Mesendoderm (in vitro differentiated cells): Measurements from ENCODE around the gene SEC14L1.
A peak's percentile ranks its signal among the peaks of the same experiment; 100 is the strongest.

Experiments
- DNase-seq: peaks from one replicate; pipeline ENCODE4 v3.0.0; 2013
- H2AK5ac ChIP-seq: 2 replicates; pipeline ENCODE4 v1.6.1; 2013; ENCODE audit warnings: low read length, inconsistent platforms
- H2BK120ac ChIP-seq: 2 replicates; pipeline ENCODE4 v1.6.1; 2013; ENCODE audit warnings: low read depth, mild to moderate bottlenecking, low read length, moderate library complexity, mixed read lengths
- H2BK15ac ChIP-seq: replicated peaks from 2 replicates; pipeline ENCODE4 v1.6.1; 2013; ENCODE audit warnings: low read depth, mild to moderate bottlenecking, moderate library complexity
- H2BK5ac ChIP-seq: 2 replicates; pipeline ENCODE4 v1.6.1; 2013; ENCODE audit warnings: low read length, inconsistent platforms
- H3K18ac ChIP-seq: 2 replicates; pipeline ENCODE4 v1.6.1; 2013; ENCODE audit warnings: mild to moderate bottlenecking, low read length, mixed read lengths
- H3K23ac ChIP-seq: one replicate; pipeline ENCODE4 v1.6.1; 2013; ENCODE audit warnings: low read length
- H3K27ac ChIP-seq: 2 replicates; pipeline ENCODE4 v1.5.1; 2013; ENCODE audit warnings: low read depth, mild to moderate bottlenecking, inconsistent platforms, low read length, moderate library complexity
- H3K27me3 ChIP-seq: 2 replicates; pipeline ENCODE4 v1.6.1; 2013; ENCODE audit warnings: low read length, control low read depth, mild to moderate bottlenecking, inconsistent platforms; ENCODE audit not compliant: insufficient read depth, poor library complexity
- H3K36me3 ChIP-seq: 2 replicates; pipeline ENCODE4 v1.6.1; 2013; ENCODE audit warnings: low read length, inconsistent platforms; ENCODE audit not compliant: control insufficient read depth, insufficient read depth
- H3K4ac ChIP-seq: one replicate; pipeline ENCODE4 v1.6.1; 2013; ENCODE audit warnings: low read depth, mild to moderate bottlenecking, low read length, moderate library complexity
- H3K4me1 ChIP-seq: 2 replicates; pipeline ENCODE4 v1.6.1; 2013; ENCODE audit warnings: low read depth, low read length, inconsistent platforms; ENCODE audit not compliant: control insufficient read depth
- H3K4me2 ChIP-seq: 2 replicates; pipeline ENCODE4 v1.6.1; 2013; ENCODE audit warnings: low read length
- H3K4me3 ChIP-seq: 2 replicates; pipeline ENCODE4 v1.5.1; 2013; ENCODE audit warnings: mild to moderate bottlenecking, low read length
- H3K56ac ChIP-seq: one replicate; pipeline ENCODE4 v1.6.1; 2013; ENCODE audit warnings: low read length
- H3K79me1 ChIP-seq: 2 replicates; pipeline ENCODE4 v1.6.1; 2013; ENCODE audit warnings: low read length, inconsistent platforms
- H3K79me2 ChIP-seq: 2 replicates; pipeline ENCODE4 v1.6.1; 2013; ENCODE audit warnings: mild to moderate bottlenecking, low read length; ENCODE audit not compliant: control insufficient read depth, insufficient read depth
- H3K9ac ChIP-seq: 2 replicates; pipeline ENCODE4 v1.6.1; 2013; ENCODE audit warnings: low read length, inconsistent platforms
- H4K5ac ChIP-seq: one replicate; pipeline ENCODE4 v1.6.1; 2013; ENCODE audit warnings: low read length
- H4K8ac ChIP-seq: one replicate; pipeline ENCODE4 v1.6.1; 2013; ENCODE audit warnings: low read depth, mild to moderate bottlenecking, control low read depth, low read length, moderate library complexity
- WGBS: extraction: QIAGEN DNeasy Blood & Tissue Kit; methylation state at CpG from one replicate; pipeline ENCODE4 v1.1.7; 2013; ENCODE audit warnings: low lambda C conversion rate, missing lambda C conversion rate; ENCODE audit not compliant: insufficient coverage; ENCODE audit errors: extremely low coverage; 5-methylcytosine and 5-hydroxymethylcytosine counted together

Gene SEC14L1

DNA sequence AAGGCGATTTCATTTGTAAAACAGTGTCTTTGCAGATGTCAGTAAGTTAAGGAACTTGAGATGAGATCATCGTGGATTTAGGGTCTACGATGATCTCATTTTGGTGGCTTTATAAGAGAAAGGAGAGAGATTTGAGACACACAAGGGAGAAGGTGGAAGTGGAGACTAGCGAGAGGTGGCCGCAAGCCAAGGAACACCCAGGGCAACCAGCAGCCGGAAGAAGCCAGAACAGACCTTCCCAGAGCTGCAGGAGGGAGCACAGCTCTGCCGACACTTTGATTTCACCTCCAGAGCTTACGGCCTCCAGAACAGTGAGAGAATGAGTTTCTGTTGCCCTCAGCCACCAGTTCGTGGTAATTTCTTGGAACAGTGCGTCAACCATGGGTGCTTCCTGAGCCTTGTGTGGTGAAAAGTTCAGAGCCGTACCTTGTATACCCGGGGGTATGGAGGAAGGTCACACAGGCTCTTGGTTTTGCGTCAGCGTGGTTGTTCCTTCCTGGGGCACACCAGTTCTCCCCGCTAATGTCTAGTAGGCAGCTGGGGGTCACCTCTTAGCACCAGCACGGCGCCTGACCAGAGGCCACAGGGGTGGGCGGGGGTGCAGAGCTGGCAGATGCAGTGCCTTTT lies 12.9 kb upstream of the SEC14L1 start:
- Histone ChIP-seq H3K79me2 (no peaks in the 10 kb centered on the region), H2BK5ac (no peak overlapping the region), H2AK5ac (no peak overlapping the region), H3K79me1 (no peaks in the 10 kb centered on the region), H3K18ac (no peak overlapping the region), H3K4me2 (no peak overlapping the region), H3K27me3 (no peaks in the 10 kb centered on the region), H3K23ac (no peak overlapping the region), H3K4ac (no peak overlapping the region), H2BK120ac (no peak overlapping the region), H4K8ac (no peak overlapping the region), H3K36me3 (no peaks in the 10 kb centered on the region), H3K9ac (no peak overlapping the region), H4K5ac (no peak overlapping the region), H3K56ac (no peak overlapping the region), H3K4me3 (no peak overlapping the region), H3K27ac (no peak overlapping the region), H2BK15ac (no peak overlapping the region), H3K4me1 (peaks cover 6% of the 10 kb centered on the region)
- DNase-seq = no peak
- WGBS = no CpG with 5 or more reads among the region's 18 CpGs

DNA sequence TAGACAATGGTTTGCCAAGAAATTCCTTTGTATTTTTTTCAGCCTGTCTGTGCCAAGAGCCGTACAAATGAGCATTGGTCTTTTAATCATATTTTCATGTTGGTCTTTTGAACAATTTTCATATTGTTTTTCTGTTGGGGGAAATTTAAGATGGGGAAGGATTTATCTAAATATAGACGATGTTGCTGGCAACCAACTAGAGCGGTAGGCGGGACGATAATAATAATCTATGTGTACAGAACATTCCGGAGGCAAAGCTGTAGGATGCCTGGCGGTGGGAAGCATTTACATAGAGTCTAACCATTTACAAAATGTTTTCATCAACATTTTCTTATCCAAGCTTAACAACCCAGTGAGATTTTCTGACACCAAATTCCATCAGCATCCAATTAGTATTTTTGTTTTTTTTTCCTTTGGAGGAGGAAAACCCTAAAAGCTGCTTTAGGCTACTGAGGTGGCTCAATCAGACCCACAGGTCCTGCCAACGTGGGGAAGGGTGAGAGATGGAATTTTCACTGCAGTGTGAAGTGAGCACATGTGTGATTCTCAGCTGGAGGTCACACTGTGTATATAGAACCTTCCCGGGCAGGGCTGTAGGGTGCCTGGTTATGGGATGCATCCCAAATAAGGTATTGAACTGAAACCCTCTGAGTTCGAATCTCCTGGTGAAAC lies 11.7 kb upstream of the SEC14L1 start:
- H3K4ac ChIP-seq = no peak overlapping the region
- H2BK15ac ChIP-seq = no peak overlapping the region
- no CpG with 5 or more reads among the region's 10 CpGs for WGBS
- H3K9ac ChIP-seq = peak overlapping the region; percentile 8
- H3K79me2 ChIP-seq = no peaks in the 10 kb centered on the region
- no peaks in the 10 kb centered on the region for H3K79me1 ChIP-seq
- no peak overlapping the region for H2BK5ac ChIP-seq
- H2AK5ac ChIP-seq = no peak overlapping the region
- no peak overlapping the region for H3K27ac ChIP-seq
- no peak overlapping the region for H3K4me3 ChIP-seq
- no peaks in the 10 kb centered on the region for H3K27me3 ChIP-seq
- no peaks in the 10 kb centered on the region for H3K36me3 ChIP-seq
- no peak overlapping the region for H3K23ac ChIP-seq
- no peak overlapping the region for H2BK120ac ChIP-seq
- H3K4me1 ChIP-seq = peaks cover 6% of the 10 kb centered on the region
- H3K4me2 ChIP-seq = no peak overlapping the region
- H4K8ac ChIP-seq = no peak overlapping the region
- H4K5ac ChIP-seq = no peak overlapping the region
- DNase-seq = no peak
- no peak overlapping the region for H3K56ac ChIP-seq
- no peak overlapping the region for H3K18ac ChIP-seq

DNA sequence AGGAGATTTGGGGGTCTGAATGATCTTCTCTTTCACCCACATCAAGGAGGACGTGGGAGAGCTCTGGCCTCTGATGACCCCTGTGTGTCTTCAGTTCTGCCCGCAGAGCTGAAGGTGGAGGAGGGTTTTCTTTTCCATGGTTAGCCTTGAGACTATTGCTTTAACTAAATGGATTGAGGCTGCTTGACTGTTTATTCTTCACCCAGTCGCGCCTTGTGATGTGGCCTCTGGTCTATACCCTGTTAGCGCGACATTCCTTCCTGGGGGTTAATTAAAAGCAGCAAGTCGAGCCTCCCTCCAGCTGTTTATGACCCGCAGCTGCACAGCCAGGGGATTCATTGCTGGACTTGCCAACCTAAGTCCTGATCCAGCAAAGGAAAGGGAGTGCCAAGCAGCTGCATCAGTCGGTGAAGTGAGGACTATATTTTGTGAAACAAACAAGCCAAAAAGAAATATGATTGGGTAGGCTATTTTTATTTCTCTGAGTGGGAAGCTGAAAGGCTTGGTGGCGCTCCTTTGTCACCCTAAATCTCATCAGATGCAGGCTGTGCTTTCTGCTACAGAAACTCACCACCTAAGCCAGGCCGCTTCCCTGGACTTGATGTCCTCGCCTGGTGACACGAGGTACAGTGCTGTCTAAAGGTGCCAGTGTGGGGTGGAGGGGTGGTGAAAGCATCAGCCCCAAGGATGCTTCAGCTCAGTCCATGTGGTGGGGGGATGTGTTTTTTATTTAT lies 11.0 kb upstream of the SEC14L1 start:
- Histone ChIP-seq H3K23ac (no peak overlapping the region), H3K27me3 (no peaks in the 10 kb centered on the region), H3K18ac (no peak overlapping the region), H3K79me1 (no peaks in the 10 kb centered on the region), H3K4me2 (no peak overlapping the region), H2BK5ac (no peak overlapping the region), H3K4me3 (no peak overlapping the region), H4K5ac (no peak overlapping the region), H4K8ac (no peak overlapping the region), H3K27ac (no peak overlapping the region), H2BK15ac (no peak overlapping the region), H2BK120ac (no peak overlapping the region), H3K79me2 (no peaks in the 10 kb centered on the region), H3K4ac (no peak overlapping the region), H2AK5ac (no peak overlapping the region), H3K4me1 (peaks cover 6% of the 10 kb centered on the region), H3K9ac (peak overlapping the region; percentile 8), H3K56ac (no peak overlapping the region), H3K36me3 (no peaks in the 10 kb centered on the region)
- WGBS = no CpG with 5 or more reads among the region's 13 CpGs
- no peak for DNase-seq

DNA sequence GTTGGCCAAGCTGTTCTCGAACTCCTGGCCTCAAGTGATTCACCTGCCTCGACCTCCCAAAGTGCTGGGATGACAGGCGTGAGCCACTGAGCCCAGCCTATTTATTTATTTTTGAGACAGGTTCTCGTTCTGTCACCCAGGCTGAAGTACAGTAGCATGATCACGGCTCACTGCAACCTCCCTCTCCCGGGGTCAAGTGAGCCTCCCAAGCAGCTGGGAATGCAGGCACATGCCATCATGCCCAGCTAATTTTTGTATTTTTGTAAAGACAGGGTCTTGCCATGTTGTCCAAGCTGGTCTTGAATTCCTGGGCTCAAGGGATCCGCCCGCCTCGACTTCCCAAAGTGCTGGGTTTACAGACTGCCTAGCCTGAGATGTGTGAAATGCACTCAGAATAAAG lies 10.2 kb upstream of the SEC14L1 start:
- no peak overlapping the region for H3K9ac ChIP-seq

DNA sequence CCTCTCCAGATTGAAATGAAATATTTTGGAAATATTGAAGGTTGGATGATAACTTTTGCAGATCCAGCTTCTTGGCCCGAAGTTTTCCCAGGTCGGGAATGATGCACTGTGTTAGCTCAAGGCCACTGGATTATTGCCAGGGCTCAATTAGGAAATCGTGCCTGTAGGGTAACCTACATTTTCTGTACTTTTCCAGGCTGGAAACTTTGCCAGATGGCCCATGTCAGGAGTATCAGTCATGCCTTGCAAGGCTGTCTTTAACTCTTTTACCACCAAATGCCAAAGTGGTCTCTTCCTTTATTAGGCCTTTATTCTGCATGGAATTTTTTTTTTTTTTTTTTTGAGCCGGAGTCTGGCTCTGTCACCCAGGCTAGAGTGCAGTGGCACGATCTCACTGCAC lies 8.9 kb upstream of the SEC14L1 start:
- no peaks in the 10 kb centered on the region for H3K36me3 ChIP-seq

More for the DNA sequence above, 10.2 kb upstream of the SEC14L1 start:
- H3K36me3 ChIP-seq = no peaks in the 10 kb centered on the region
- no peak overlapping the region for H2AK5ac ChIP-seq
- H3K27ac ChIP-seq = no peak overlapping the region
- H4K8ac ChIP-seq = no peak overlapping the region
- H3K4ac ChIP-seq = no peak overlapping the region
- no peak overlapping the region for H3K23ac ChIP-seq
- no peaks in the 10 kb centered on the region for H3K79me1 ChIP-seq
- no peaks in the 10 kb centered on the region for H3K27me3 ChIP-seq
- no peak overlapping the region for H3K4me3 ChIP-seq
- no peak overlapping the region for H2BK5ac ChIP-seq
- no peak overlapping the region for H4K5ac ChIP-seq
- no peak overlapping the region for H2BK120ac ChIP-seq
- no peak overlapping the region for H3K4me2 ChIP-seq
- no peak for DNase-seq
- peaks cover 6% of the 10 kb centered on the region for H3K4me1 ChIP-seq
- no CpG with 5 or more reads among the region's 9 CpGs for WGBS
- H3K56ac ChIP-seq = no peak overlapping the region
- no peak overlapping the region for H3K18ac ChIP-seq
- no peaks in the 10 kb centered on the region for H3K79me2 ChIP-seq
- no peak overlapping the region for H2BK15ac ChIP-seq

More for the DNA sequence above, 8.9 kb upstream of the SEC14L1 start:
- no peak overlapping the region for H3K4me3 ChIP-seq
- no peak overlapping the region for H2BK15ac ChIP-seq
- peaks cover 6% of the 10 kb centered on the region for H3K4me1 ChIP-seq
- H3K23ac ChIP-seq = no peak overlapping the region
- H3K4me2 ChIP-seq = no peak overlapping the region
- no peaks in the 10 kb centered on the region for H3K79me2 ChIP-seq
- no peak overlapping the region for H3K4ac ChIP-seq
- no peak overlapping the region for H4K5ac ChIP-seq
- no peak overlapping the region for H3K27ac ChIP-seq
- H4K8ac ChIP-seq = no peak overlapping the region
- H3K27me3 ChIP-seq = no peaks in the 10 kb centered on the region
- no peak overlapping the region for H3K18ac ChIP-seq
- H3K56ac ChIP-seq = no peak overlapping the region
- WGBS = no CpG with 5 or more reads among the region's 5 CpGs
- no peak for DNase-seq
- H2AK5ac ChIP-seq = no peak overlapping the region
- no peak overlapping the region for H3K9ac ChIP-seq
- no peak overlapping the region for H2BK120ac ChIP-seq
- no peaks in the 10 kb centered on the region for H3K79me1 ChIP-seq
- H2BK5ac ChIP-seq = no peak overlapping the region
